Endothelial cell of umbilical vein (primary cell): Measurements from ENCODE around the gene GPR4. TPM values are rescaled to one million over a fixed set of nuclear protein-coding genes. Genes with fewer than 3 reads are reported as not detected.

Experiments
- BruUV-seq: library from RNA; stranded (reverse); fragments of 400-500 nt; replicated peaks from 2 replicates; lab custom pipeline; 2021; lab: Mats Ljungman, UMichigan
- CTCF ChIA-PET: fragments of 300-600, 350-600 bp; sonication (Branson Sonifier 250); formaldehyde crosslinking; loops from one replicate; lab custom pipeline; 2021; ENCODE audit warnings: antibody characterized with exemption, inconsistent platforms; lab: Charles Lee
- POLR2A ChIA-PET: fragments of 300-600, 350-600 bp; sonication (Branson Sonifier 250); formaldehyde crosslinking; loops from one replicate; lab custom pipeline; 2021; ENCODE audit warnings: antibody characterized with exemption, inconsistent platforms; lab: Charles Lee
- DNase-seq: peaks from one replicate; pipeline ENCODE4 v3.0.0-alpha.2; 2011; ENCODE audit warnings: low read depth, low spot score
- FAIRE-seq: peaks from 2 replicates; lab custom pipeline; 2011; peaks lifted over from hg19 to GRCh38; lab: Jason Lieb, UNC
- H2AFZ ChIP-seq: 2 replicates; pipeline ENCODE4 v1.6.0; 2012; ENCODE audit warnings: low read depth, low read length, control low read depth, inconsistent platforms
- H3K27ac ChIP-seq: 2 replicates; pipeline ENCODE4 v1.5.1; 2011; ENCODE audit warnings: low read depth, mild to moderate bottlenecking, control low read depth, low read length, moderate library complexity; ENCODE audit not compliant: insufficient read depth
- H3K27me3 ChIP-seq, 2 experiments: 2 replicates each; pipeline versions ENCODE4 v1.6.0 to v1.6.1; 2011; ENCODE audit warnings: low read length in 2 of 2, mixed read lengths in 1 of 2; ENCODE audit not compliant: control insufficient read depth in 2 of 2, insufficient read depth in 2 of 2
- H3K36me3 ChIP-seq, 2 experiments: 2 replicates in 1 of 2; 3 replicates in 1 of 2; pipeline ENCODE4 v1.5.1; 2011; ENCODE audit warnings: low read length in 2 of 2, mild to moderate bottlenecking in 1 of 2, moderate library complexity in 1 of 2; ENCODE audit not compliant: control insufficient read depth in 2 of 2, insufficient read depth in 2 of 2; ENCODE audit errors: extremely low read depth in 1 of 2
- H3K4me1 ChIP-seq: 3 replicates; pipeline ENCODE4 v1.5.1; 2011; ENCODE audit warnings: mild to moderate bottlenecking, low read length; ENCODE audit not compliant: control insufficient read depth, insufficient read depth; ENCODE audit errors: extremely low read depth
- H3K4me2 ChIP-seq: 2 replicates; pipeline ENCODE4 v1.6.1; 2011; ENCODE audit warnings: low read length, control low read depth, mixed read lengths; ENCODE audit not compliant: insufficient read depth
- H3K4me3 ChIP-seq, 3 experiments: fragments of 200-600 bp in 1 of 3; sonication (generic), shearing (Covaris generic) in 1 of 3; replicated peaks in 1 of 3; 2 replicates each; pipeline ENCODE4 v1.5.1; 2011 to 2016; ENCODE audit warnings: control low read depth in 3 of 3, low read length in 3 of 3, mild to moderate bottlenecking in 2 of 3, inconsistent platforms in 1 of 3, low read depth in 1 of 3, moderate library complexity in 1 of 3; ENCODE audit not compliant: insufficient read depth in 1 of 3
- H3K79me2 ChIP-seq: 2 replicates; pipeline ENCODE4 v1.6.0; 2012; ENCODE audit warnings: low read length, inconsistent platforms; ENCODE audit not compliant: control insufficient read depth, insufficient read depth
- H3K9ac ChIP-seq: replicated peaks from 2 replicates; pipeline ENCODE3; 2011; ENCODE audit warnings: low read length, control low read depth; ENCODE audit not compliant: insufficient read depth; ENCODE audit errors: extremely low read depth
- H3K9me1 ChIP-seq: replicated peaks from 3 replicates; pipeline ENCODE4 v1.6.0; 2011; ENCODE audit warnings: mild to moderate bottlenecking, low read length; ENCODE audit not compliant: control insufficient read depth, insufficient read depth; ENCODE audit errors: extremely low read depth
- H3K9me3 ChIP-seq: replicated peaks from 2 replicates; pipeline ENCODE4 v1.5.1; 2012; ENCODE audit warnings: low read length, inconsistent platforms; ENCODE audit not compliant: control insufficient read depth, insufficient read depth
- H4K20me1 ChIP-seq: replicated peaks from 2 replicates; pipeline ENCODE3; 2011; ENCODE audit warnings: mild to moderate bottlenecking, low read length; ENCODE audit not compliant: control insufficient read depth, insufficient read depth; ENCODE audit errors: extremely low read depth
- CTCF ChIP-seq, 2 donors: IDR thresholded peaks; 1 replicate in 1 of 2; 2 replicates in 1 of 2; pipeline ENCODE4 v1.5.1; 2011; ENCODE audit warnings: low read length in 2 of 2, mild to moderate bottlenecking in 2 of 2, moderate library complexity in 2 of 2, control low read depth in 1 of 2, inconsistent platforms in 1 of 2, low read depth in 1 of 2; ENCODE audit not compliant: insufficient read depth in 1 of 2; ENCODE audit errors: extremely low read depth in 1 of 2
- EZH2 ChIP-seq: IDR thresholded peaks from 2 replicates; pipeline ENCODE4 v1.6.1; 2012; ENCODE audit warnings: borderline replicate concordance, low read depth, mild to moderate bottlenecking, moderate library complexity, low read length, inconsistent platforms; ENCODE audit not compliant: severe bottlenecking
- FOS ChIP-seq: IDR thresholded peaks from 2 replicates; pipeline ENCODE4 v1.6.1; 2011; ENCODE audit warnings: mild to moderate bottlenecking, low read length, moderate library complexity, borderline replicate concordance; ENCODE audit not compliant: insufficient read depth
- GATA2 ChIP-seq: IDR thresholded peaks from 2 replicates; pipeline ENCODE4 v1.7.0; 2011; ENCODE audit warnings: low read depth, mild to moderate bottlenecking, moderate library complexity, mixed read lengths, low read length; ENCODE audit not compliant: insufficient read length, insufficient read depth
- JUN ChIP-seq: IDR thresholded peaks from 2 replicates; pipeline ENCODE4 v1.6.1; 2011; ENCODE audit warnings: borderline replicate concordance, low read depth; ENCODE audit not compliant: insufficient read length, insufficient read depth
- MAX ChIP-seq: IDR thresholded peaks from 2 replicates; pipeline ENCODE4 v1.6.1; 2011; ENCODE audit not compliant: insufficient read depth, insufficient read length
- MYC ChIP-seq: IDR thresholded peaks from one replicate; pipeline ENCODE4 v1.6.1; 2011; ENCODE audit warnings: mild to moderate bottlenecking, low read depth, low read length
- POLR2A ChIP-seq: IDR thresholded peaks from 2 replicates; pipeline ENCODE4 v1.6.1; 2012; ENCODE audit warnings: low read depth, mild to moderate bottlenecking, control low read depth, low read length
- POLR2AphosphoS5 ChIP-seq: IDR thresholded peaks from 2 replicates; pipeline ENCODE4 v1.6.1; 2012; ENCODE audit warnings: low read depth, mild to moderate bottlenecking, control low read depth, low read length, moderate library complexity; ENCODE audit not compliant: insufficient read depth
- dilution Hi-C: fragments of 300-500 bp; cut with MboI; formaldehyde crosslinking; loops from one replicate; pipeline ENCODE4 v1.15.0; 2019; ENCODE audit warnings: low sequenced_read_pairs; ENCODE audit not compliant: extremely low pct_ligation_motif_present
- intact Hi-C: fragments of 100-400 bp; cut with micrococcal nuclease; formaldehyde crosslinking; loops from one replicate; pipeline ENCODE4 v1.10.0; 2022
- polyA plus RNA-seq, 4 experiments: library from polyadenylated mRNA; depleted of rRNA in 3 of 4; stranded (reverse) in 3 of 4; unstranded in 1 of 4; fragments of >200 nt; gene quantifications; 2 replicates each; pipeline versions ENCODE4 v1.2.1 to v1.2.3, GENCODE V29; 2011 to 2012; ENCODE audit warnings: missing spikeins in 1 of 4
- total RNA-seq: library from RNA; stranded (reverse); gene quantifications from 2 replicates; pipeline ENCODE4 v1.2.3, GENCODE V29; 2021

GPR4 gene
- total and polyA plus RNA-seq, 2 donors (not counting 3 experiments of a cell fraction or from before 2014, with no cell fraction given), result 17.9 to 26.7 TPM

GRCh38 chr19:45632468-45633196, 30.6 kb upstream of the GPR4 start:
- BruUV-seq, result no TSS peak
- POLR2A ChIA-PET, result no interaction called here
- H3K9ac ChIP-seq, result no peak overlapping the region

More at GRCh38 chr19:45632468-45633196, 30.6 kb upstream of the GPR4 start:
- CTCF ChIA-PET, result interaction anchor here (0.8 to 4.8 kb wide), 3 partner anchors 10 to 60 kb away, joined by 3 to 49 read pairs (median 4); no protein-coding TSS in a partner anchor
- Histone ChIP-seq H3K4me1 (peaks cover 8% of the 10 kb centered on the region), H3K9me1 (no peaks in the 10 kb centered on the region), H3K36me3 (peaks cover 0 to 3% of the 10 kb centered on the region in 2 experiments), H3K27ac (no peak overlapping the region), H3K4me2 (no peak overlapping the region), H3K79me2 (no peaks in the 10 kb centered on the region), H3K4me3 (peak overlapping the region in 1 of 3 experiments; percentile 13), H4K20me1 (no peaks in the 10 kb centered on the region), H3K9me3 (no peaks in the 10 kb centered on the region), H3K27me3 (no peaks in the 10 kb centered on the region), H2AFZ (no peak overlapping the region)
- DNase-seq, result peak; percentile 80
- intact Hi-C loops, result loop anchor here (1.0 kb wide), 2 partner anchors 9 to 18 kb away; no protein-coding TSS in a partner anchor
- TF ChIP-seq POLR2AphosphoS5 (peak; percentile 16), GATA2 (no peak), FOS (peak; percentile 78), CTCF (IDR thresholded peaks at IDR 0.05; ENCODE audit: extremely low read depth in 1 of 2, insufficient read depth in 1 of 2, low read depth in 1 of 2, low read length in 2 of 2) (no peak), MAX (no peak), MYC (no peak), POLR2A (no peak), JUN (peak; percentile 73), EZH2 (no peak)
- dilution Hi-C loops, result no loop called here
- FAIRE-seq, result peak; percentile 92
